ENCODE data around the gene PRSS50. TPM values are rescaled to one million over a fixed set of nuclear protein-coding genes. Genes with fewer than 3 reads are reported as not detected.

Gene PRSS50, protein sequence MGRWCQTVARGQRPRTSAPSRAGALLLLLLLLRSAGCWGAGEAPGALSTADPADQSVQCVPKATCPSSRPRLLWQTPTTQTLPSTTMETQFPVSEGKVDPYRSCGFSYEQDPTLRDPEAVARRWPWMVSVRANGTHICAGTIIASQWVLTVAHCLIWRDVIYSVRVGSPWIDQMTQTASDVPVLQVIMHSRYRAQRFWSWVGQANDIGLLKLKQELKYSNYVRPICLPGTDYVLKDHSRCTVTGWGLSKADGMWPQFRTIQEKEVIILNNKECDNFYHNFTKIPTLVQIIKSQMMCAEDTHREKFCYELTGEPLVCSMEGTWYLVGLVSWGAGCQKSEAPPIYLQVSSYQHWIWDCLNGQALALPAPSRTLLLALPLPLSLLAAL
- total RNA-seq = not detected in 2 replicates

DNA sequence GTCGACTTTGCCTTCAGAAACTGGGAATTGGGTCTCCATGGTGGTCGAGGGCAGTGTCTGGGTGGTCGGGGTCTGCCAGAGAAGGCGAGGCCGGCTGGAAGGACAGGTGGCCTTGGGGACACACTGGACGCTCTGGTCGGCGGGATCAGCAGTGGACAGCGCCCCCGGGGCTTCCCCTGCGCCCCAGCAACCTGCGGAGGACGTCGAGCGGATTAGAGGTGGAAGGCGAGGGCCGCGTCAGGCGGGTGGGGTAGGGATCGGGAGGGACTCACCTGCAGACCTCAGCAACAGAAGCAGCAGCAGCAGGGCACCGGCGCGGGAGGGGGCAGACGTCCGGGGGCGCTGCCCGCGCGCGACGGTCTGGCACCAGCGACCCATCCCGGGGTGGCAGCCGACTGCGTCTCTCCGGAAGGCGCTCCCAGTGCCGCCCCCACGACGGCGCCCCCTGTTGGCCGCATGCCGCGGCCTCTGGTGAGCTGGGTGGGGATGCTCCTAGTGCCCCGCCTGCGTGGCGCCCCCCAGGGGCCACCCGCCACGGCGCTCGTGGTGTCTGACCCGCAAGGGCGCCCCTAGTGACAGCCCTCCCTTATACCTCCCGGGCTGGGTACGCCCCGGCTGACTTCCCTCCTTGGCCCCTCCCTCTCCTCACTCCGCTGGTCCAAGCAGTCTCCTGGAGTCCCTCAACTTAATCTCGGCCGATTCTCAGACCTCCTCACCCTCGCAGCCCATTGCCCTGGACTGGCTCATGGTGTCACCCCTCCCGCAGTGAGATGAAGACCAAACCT, at the start of gene PRSS50:
Gene PRSS50 (minus strand): TSS at position 423 of the 785 bp plus-strand sequence. CDS start 45 bp downstream, at position 378.

DNA sequence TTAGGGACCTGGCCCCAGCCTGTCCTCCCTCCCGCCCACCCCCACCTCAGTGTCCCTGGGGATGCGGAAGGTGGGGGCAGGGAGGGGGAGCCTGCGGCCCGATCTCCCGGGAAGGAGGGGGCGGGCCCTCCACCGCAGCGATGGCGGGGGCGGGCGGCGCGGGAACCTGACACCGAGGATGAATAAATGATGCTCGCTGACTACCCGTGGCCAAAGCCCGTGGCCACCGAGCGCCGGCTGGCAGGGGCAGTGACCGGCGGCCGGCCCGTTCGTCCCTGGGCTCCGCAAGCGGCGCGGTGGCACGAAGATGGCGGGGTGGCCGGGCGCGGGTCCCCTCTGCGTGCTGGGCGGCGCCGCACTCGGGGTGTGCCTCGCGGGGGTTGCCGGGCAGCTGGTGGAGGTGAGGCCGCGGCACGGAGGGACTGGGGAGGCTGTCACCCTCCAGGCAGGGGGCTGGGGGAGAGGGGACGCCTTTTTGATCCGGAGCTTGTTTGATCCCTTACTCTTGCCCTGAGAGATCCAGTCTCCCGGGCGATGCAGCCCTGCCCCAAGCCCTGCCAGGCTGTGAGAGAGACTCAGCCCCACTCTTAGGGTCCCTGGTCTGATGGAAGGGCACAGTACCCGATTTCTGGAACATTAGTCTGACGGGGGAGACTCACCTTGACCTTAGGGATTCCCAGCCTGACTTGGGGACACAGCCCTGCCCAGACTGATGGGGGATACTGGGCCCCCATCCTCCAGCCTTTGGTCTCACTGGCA, 16.3 kb downstream of the PRSS50 start, which contains the start of gene TMIE:
Gene TMIE (plus strand): TSS at position 212 of the 759 bp plus-strand sequence. CDS start 96 bp downstream, at position 308.

DNA sequence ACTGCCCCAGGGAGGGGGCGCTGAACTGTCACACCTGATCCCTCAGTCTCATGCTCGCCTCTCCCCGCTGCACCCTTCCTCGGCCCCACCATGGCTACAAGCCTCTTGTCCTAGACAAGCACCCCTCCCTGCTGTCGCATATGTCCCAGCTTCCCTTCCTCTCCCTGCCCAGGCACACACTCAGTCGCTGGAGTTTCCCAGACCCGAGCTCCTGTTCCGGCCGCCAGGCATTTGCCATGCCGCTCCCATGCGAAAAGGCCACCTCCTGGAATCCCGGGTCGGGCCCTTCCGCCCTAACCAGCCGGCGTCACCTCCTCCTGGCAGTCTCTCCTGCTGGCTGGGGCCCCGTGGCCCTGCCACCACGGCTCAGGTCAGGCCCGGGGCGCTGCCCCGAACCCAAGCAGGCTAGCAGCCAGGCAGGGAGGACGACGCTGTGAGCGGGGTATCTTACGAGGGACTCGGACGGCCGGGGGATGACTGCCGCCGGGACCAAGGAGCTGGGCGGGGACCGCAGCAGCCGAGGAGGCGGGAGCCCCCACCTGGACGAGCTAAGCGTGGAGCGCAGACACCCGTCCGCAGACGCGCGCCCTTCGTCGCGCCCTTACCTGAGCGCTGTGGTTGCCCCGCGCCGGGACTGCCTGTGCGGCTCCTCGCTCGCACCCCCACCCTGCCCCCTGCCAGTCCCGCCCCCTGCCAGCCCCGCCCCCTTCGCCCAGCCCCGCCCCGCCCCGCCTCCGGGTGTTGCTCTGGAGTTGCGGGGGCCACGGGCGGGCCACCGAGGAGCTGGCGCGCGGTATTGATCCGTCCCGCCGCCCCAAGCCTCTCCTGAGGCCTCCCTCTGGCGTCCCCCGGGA, 24.4 kb downstream of the PRSS50 start, which contains the start of gene ALS2CL:
Gene ALS2CL (minus strand): TSS at position 642 of the 854 bp plus-strand sequence. CDS start 4,239 bp downstream, outside the sequence.

Small RNA genes within 50 kb of the gene (small RNA-seq; reads per million reads assigned to genes)
- gene PRSS45 (ENCODE audit: low replicate concordance) = not detected

Other genes starting within 250 kb of the PRSS50 start
- gene RTP3, start 219.9 kb downstream of the PRSS50 start, total RNA-seq = not detected in 2 replicates
- 1.4 and 6.6 TPM in 2 replicates for gene LRRC2, start 151.6 kb downstream of the PRSS50 start, total RNA-seq
- gene FAM240A, start 105.3 kb downstream of the PRSS50 start, total RNA-seq = not detected in 2 replicates
- gene ALS2CL, start 24.2 kb downstream of the PRSS50 start, total RNA-seq = 0.88 and 1.3 TPM in 2 replicates
- gene TMIE, start 16.5 kb downstream of the PRSS50 start, total RNA-seq = 0.22 TPM in 1 of 2 replicates, not detected in the other
- gene MYL3, start 145.6 kb upstream of the PRSS50 start, total RNA-seq = 0.22 TPM in 1 of 2 replicates, not detected in the other
- not detected in 2 replicates for gene PTH1R, start 159.9 kb upstream of the PRSS50 start, total RNA-seq

Data from placental pericyte (primary cell).